Upper lobe of left lung (tissue), 4 donors: Measurements from ENCODE around the gene BAIAP2L1.

Experiments
- CTCF ChIP-seq, 6 experiments: fragments of 450-650 bp in 4 of 6; fragments of 200-600 bp in 2 of 6; sonication (generic) in 2 of 6; IDR thresholded peaks; one replicate each; pipeline ENCODE4 v1.5.1; 2016 to 2019; ENCODE audit warnings: antibody characterized with exemption in 6 of 6
- EP300 ChIP-seq, 4 donors: sonication (generic); formaldehyde crosslinking; IDR thresholded peaks; one replicate each; pipeline ENCODE4 v1.5.1; 2017; ENCODE audit warnings: antibody characterized with exemption in 4 of 4, control low read depth in 2 of 4
- POLR2AphosphoS5 ChIP-seq, 2 donors: sonication (generic); formaldehyde crosslinking; IDR thresholded peaks; one replicate each; pipeline ENCODE4 v1.5.1; 2017; ENCODE audit warnings: antibody characterized with exemption in 2 of 2

GRCh38 chr7:98359395-98359794 lies 41.5 kb downstream of the BAIAP2L1 start:
- no peak for TF ChIP-seq EP300 (IDR thresholded peaks at IDR 0.05)
- no peak for TF ChIP-seq CTCF (IDR thresholded peaks at IDR 0.05)
- no peak for TF ChIP-seq POLR2AphosphoS5 (IDR thresholded peaks at IDR 0.05)
